Type B pancreatic cell (in vitro differentiated cells): ENCODE data around the gene TELO2. TPM values are rescaled to one million over a fixed set of nuclear protein-coding genes. Genes with fewer than 3 reads are reported as not detected.

Source experiments
- DNase-seq: peaks from one replicate; pipeline ENCODE4 v3.0.0; 2021; ENCODE audit warnings: mixed read lengths; ENCODE audit not compliant: unreplicated experiment; ENCODE audit errors: extremely low spot score
- H3K27ac Mint-ChIP-seq: 2 replicates; pipeline ENCODE4 v1.8.0; 2021; ENCODE audit warnings: mild to moderate bottlenecking, mixed read lengths
- H3K27me3 Mint-ChIP-seq: 2 replicates; pipeline ENCODE4 v1.8.0; 2021; ENCODE audit warnings: mixed read lengths
- H3K36me3 Mint-ChIP-seq: 2 replicates; pipeline ENCODE4 v1.8.0; 2021; ENCODE audit warnings: mixed read lengths
- H3K4me1 Mint-ChIP-seq: one replicate; pipeline ENCODE4 v1.8.0; 2021; ENCODE audit warnings: mixed read lengths; ENCODE audit not compliant: unreplicated experiment
- H3K4me3 Mint-ChIP-seq: 2 replicates; pipeline ENCODE4 v1.8.0; 2021; ENCODE audit warnings: mild to moderate bottlenecking, mixed read lengths
- H3K9me3 Mint-ChIP-seq: 2 replicates; pipeline ENCODE4 v1.8.0; 2021; ENCODE audit warnings: mixed read lengths
- CTCF ChIP-seq: fragments of 200-600 bp; sonication (generic); conservative IDR thresholded peaks from 2 replicates; pipeline ENCODE4 v1.5.0; 2021; ENCODE audit warnings: antibody characterized with exemption, mild to moderate bottlenecking
- total RNA-seq: library from RNA; stranded (reverse); gene quantifications from 2 replicates; pipeline ENCODE4 v1.2.1, GENCODE V29; 2021; ENCODE audit warnings: low replicate concordance

The TELO2 gene
- total RNA-seq, 1 donor from 2014 or later: 65.4 TPM

GRCh38 chr16:1455190-1456171 is 37.7 kb upstream of the TELO2 start:
- no peaks in the 10 kb centered on the region for H3K36me3 Mint-ChIP-seq
- no peak for TF ChIP-seq CTCF
- no peaks in the 10 kb centered on the region for H3K9me3 Mint-ChIP-seq
- no peak overlapping the region for H3K4me3 Mint-ChIP-seq
- no peaks in the 10 kb centered on the region for H3K4me1 Mint-ChIP-seq
- DNase-seq: no peak
- no peaks in the 10 kb centered on the region for H3K27me3 Mint-ChIP-seq
- H3K27ac Mint-ChIP-seq: no peak overlapping the region

DNA sequence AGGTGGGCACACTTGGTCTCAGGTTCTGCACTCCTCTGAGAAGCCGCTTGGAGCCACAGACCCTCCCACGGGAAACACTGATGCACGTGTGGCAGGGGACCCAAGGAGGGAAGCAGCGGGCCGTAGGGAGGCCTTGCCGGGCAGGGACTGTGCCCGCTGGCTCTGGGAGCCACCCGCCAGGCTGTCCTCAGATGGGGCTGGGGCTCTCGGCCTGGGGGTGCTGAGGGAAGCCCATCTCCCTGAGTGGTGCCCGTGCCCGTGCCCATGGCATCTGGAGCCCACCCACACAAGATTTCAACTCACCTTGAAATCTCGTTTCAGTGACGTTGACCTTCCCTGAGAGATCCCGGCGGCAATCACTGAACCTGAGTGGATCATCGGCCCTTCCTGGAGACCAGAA is 36.2 kb upstream of the TELO2 start:
- Mint-ChIP-seq H3K4me1 (no peaks in the 10 kb centered on the region), H3K27me3 (no peaks in the 10 kb centered on the region), H3K4me3 (no peak overlapping the region), H3K9me3 (no peaks in the 10 kb centered on the region), H3K27ac (no peak overlapping the region), H3K36me3 (no peaks in the 10 kb centered on the region)
- no peak for TF ChIP-seq CTCF
- no peak for DNase-seq

- no peak for TF ChIP-seq CTCF
These were observed 35.5 kb upstream of the TELO2 start for GRCh38 chr16:1457489-1458245.

DNA sequence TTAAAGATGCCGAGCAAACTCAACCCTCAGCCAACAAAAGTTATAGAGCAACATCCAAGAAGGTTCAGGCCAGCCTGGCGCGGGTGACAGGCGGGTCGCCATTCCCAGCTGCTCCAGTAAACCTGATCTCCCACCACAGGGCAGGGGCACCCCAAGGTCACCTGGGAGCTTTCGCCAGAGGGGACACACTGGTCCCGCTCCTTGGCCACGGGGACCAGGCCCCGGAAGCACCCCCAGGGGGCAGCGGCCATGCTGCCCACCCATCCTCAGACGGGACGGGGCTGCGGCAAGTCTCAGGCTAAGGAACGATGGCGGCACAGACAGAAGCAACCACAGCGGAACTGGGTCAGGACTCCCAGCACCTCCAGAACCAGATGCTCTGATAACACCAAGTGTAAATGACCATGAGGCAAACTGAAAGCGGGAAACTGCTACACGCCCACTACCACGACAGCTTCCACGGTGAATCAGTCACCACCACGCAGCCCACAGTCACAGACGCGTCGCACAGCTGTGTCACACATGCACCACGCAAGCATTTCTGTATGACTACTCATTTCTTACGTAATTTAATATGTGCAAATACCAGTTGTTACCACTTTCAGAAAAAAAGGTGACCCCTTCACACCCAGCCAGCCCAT is 34.7 kb upstream of the TELO2 start:
- Mint-ChIP-seq H3K27me3 (no peaks in the 10 kb centered on the region), H3K4me3 (no peak overlapping the region), H3K4me1 (no peaks in the 10 kb centered on the region), H3K27ac (no peak overlapping the region), H3K36me3 (no peaks in the 10 kb centered on the region), H3K9me3 (no peaks in the 10 kb centered on the region)
- peak; percentile 66 for DNase-seq
- no peak for TF ChIP-seq CTCF

More at GRCh38 chr16:1457489-1458245, 35.5 kb upstream of the TELO2 start:
- H3K4me1 Mint-ChIP-seq: no peaks in the 10 kb centered on the region
- H3K4me3 Mint-ChIP-seq: no peak overlapping the region
- no peaks in the 10 kb centered on the region for H3K27me3 Mint-ChIP-seq
- no peak overlapping the region for H3K27ac Mint-ChIP-seq
- no peak for DNase-seq
- no peaks in the 10 kb centered on the region for H3K36me3 Mint-ChIP-seq
- no peaks in the 10 kb centered on the region for H3K9me3 Mint-ChIP-seq

DNA sequence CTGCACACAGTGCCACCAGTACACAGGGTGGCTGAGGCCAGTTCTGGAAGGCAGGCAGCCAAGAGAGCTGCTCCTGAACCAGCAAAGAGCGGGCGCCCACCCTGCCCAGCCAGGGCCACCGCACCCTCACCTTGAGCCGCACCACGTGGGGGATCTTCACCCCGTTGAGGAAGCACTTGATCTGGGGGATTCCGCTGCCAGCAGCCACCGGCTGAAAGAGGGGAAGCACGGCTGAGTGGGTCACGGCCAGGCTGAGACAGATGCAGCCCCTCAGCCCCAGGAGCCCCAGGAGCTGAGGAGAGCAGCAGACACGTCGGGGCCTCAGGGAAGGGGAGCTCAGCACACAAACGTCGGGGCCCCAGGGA is 34.2 kb upstream of the TELO2 start:
- no peaks in the 10 kb centered on the region for H3K27me3 Mint-ChIP-seq
- no peaks in the 10 kb centered on the region for H3K9me3 Mint-ChIP-seq
- TF ChIP-seq CTCF: no peak
- H3K4me3 Mint-ChIP-seq: no peak overlapping the region
- H3K27ac Mint-ChIP-seq: no peak overlapping the region
- DNase-seq: peak; percentile 69
- no peaks in the 10 kb centered on the region for H3K36me3 Mint-ChIP-seq
- no peaks in the 10 kb centered on the region for H3K4me1 Mint-ChIP-seq
